ENCODE data around the gene SLC24A3.

The SLC24A3 gene

DNA sequence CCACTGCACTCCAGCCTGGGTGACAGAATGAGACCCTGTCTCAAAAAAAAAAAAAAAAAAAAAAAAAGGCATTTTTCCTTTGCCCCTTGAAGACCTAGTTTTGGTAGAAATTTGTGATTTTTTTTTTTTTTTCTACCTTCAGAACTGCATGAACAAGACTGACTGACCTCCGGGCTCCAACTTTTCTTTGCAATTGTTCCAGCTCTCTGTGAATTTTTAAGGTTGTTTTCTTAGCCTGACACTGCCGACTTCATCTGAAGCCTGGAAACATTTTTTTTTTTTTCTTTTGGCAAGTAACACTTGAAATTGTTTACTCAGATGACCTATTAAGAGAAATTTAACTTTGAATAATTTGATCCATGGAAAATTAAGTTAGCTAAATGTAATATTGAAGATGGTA, 73.0 kb downstream of the SLC24A3 start:
- Histone ChIP-seq H3K36me3 (ENCODE audit: control insufficient read depth, low read length) (no peaks in the 10 kb centered on the region), H4K20me1 (ENCODE audit: control insufficient read depth, insufficient read depth, low read depth, low read length) (no peaks in the 10 kb centered on the region), H3K27ac (ENCODE audit: low read depth, low read length) (no peak overlapping the region), H3K4me3 (ENCODE audit: low read length) (no peak overlapping the region), H3K9me2 (replicated peaks; ENCODE audit: control insufficient read depth, low read length) (no peaks in the 10 kb centered on the region), H3K4me1 (ENCODE audit: control insufficient read depth, low read length) (no peaks in the 10 kb centered on the region), H3K9me3 (ENCODE audit: control insufficient read depth, insufficient read depth, low read length) (no peaks in the 10 kb centered on the region), H3K27me3 (ENCODE audit: control insufficient read depth, low read length) (no peaks in the 10 kb centered on the region), H3K79me2 (ENCODE audit: control insufficient read depth, low read length) (no peaks in the 10 kb centered on the region), H3F3A (ENCODE audit: control insufficient read depth, insufficient read depth) (no peaks in the 10 kb centered on the region), H3K4me2 (ENCODE audit: low read length) (no peak overlapping the region)
- TF ChIP-seq EZH2phosphoT487 (IDR thresholded peaks at IDR 0.05; ENCODE audit: borderline replicate concordance, low read length), result no peak
- TF ChIP-seq, protein P1, sequence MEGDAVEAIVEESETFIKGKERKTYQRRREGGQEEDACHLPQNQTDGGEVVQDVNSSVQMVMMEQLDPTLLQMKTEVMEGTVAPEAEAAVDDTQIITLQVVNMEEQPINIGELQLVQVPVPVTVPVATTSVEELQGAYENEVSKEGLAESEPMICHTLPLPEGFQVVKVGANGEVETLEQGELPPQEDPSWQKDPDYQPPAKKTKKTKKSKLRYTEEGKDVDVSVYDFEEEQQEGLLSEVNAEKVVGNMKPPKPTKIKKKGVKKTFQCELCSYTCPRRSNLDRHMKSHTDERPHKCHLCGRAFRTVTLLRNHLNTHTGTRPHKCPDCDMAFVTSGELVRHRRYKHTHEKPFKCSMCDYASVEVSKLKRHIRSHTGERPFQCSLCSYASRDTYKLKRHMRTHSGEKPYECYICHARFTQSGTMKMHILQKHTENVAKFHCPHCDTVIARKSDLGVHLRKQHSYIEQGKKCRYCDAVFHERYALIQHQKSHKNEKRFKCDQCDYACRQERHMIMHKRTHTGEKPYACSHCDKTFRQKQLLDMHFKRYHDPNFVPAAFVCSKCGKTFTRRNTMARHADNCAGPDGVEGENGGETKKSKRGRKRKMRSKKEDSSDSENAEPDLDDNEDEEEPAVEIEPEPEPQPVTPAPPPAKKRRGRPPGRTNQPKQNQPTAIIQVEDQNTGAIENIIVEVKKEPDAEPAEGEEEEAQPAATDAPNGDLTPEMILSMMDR (IDR thresholded peaks at IDR 0.05; ENCODE audit: low read depth, low read length, poor library complexity, severe bottlenecking), result no peak

DNA sequence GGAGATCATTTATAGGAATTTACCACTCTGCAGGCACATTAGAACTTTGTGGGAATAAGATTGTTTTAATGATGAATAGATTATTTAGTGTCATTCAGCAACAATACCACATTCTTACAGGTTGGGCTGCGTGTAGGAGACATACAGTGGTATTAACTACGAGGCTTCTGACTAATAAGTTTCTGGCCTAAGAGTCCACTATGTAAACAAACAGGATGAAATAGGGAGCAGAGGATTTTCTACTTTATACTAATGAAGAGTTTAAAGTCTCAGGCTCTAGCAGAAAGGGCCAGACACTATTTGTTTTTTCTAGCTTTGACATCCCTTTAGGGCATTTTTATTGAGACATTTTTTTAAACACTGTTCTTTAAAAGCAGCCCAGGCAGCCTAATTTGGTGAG, 75.6 kb downstream of the SLC24A3 start:
- H3K36me3 ChIP-seq (ENCODE audit: control insufficient read depth, low read length), result no peaks in the 10 kb centered on the region
- no peak overlapping the region for H3K4me3 ChIP-seq (ENCODE audit: low read length)
- no peaks in the 10 kb centered on the region for H4K20me1 ChIP-seq (ENCODE audit: control insufficient read depth, insufficient read depth, low read depth, low read length)
- H3K27me3 ChIP-seq (ENCODE audit: control insufficient read depth, low read length), result no peaks in the 10 kb centered on the region
- no peak overlapping the region for H3K27ac ChIP-seq (ENCODE audit: low read depth, low read length)
- H3K4me2 ChIP-seq (ENCODE audit: low read length), result no peak overlapping the region
- no peaks in the 10 kb centered on the region for H3K9me3 ChIP-seq (ENCODE audit: control insufficient read depth, insufficient read depth, low read length)
- no peaks in the 10 kb centered on the region for H3K9me2 ChIP-seq (replicated peaks; ENCODE audit: control insufficient read depth, low read length)
- no peaks in the 10 kb centered on the region for H3K79me2 ChIP-seq (ENCODE audit: control insufficient read depth, low read length)
- TF ChIP-seq, protein P1 (IDR thresholded peaks at IDR 0.05; ENCODE audit: low read depth, low read length, poor library complexity, severe bottlenecking), result no peak
- no peak for TF ChIP-seq EZH2phosphoT487 (IDR thresholded peaks at IDR 0.05; ENCODE audit: borderline replicate concordance, low read length)
- no peaks in the 10 kb centered on the region for H3F3A ChIP-seq (ENCODE audit: control insufficient read depth, insufficient read depth)
- no peaks in the 10 kb centered on the region for H3K4me1 ChIP-seq (ENCODE audit: control insufficient read depth, low read length)

DNA sequence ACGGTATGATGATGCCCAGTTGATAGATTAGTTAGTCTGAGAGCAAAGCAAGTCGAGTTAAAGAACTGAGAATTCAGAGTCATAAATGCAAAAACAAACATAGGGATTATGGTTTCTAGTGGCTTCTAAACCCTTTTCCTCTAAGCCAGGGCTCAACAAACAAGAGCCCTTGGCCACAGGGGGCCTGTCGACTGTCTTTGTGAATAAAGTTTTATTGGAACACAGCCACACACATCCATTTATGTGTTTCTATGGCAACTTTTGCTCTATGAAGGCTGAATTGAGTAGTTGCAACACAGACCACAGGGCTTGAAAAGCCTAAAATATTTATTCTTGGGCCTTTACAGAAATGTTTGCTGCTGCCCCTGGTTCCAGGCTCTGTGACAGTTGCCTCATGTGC, 76.2 kb downstream of the SLC24A3 start:
- Histone ChIP-seq H3K36me3 (ENCODE audit: control insufficient read depth, low read length) (no peaks in the 10 kb centered on the region), H3K4me2 (ENCODE audit: low read length) (no peak overlapping the region), H3K27ac (ENCODE audit: low read depth, low read length) (no peak overlapping the region), H3K9me3 (ENCODE audit: control insufficient read depth, insufficient read depth, low read length) (no peaks in the 10 kb centered on the region), H3F3A (ENCODE audit: control insufficient read depth, insufficient read depth) (no peaks in the 10 kb centered on the region), H4K20me1 (ENCODE audit: control insufficient read depth, insufficient read depth, low read depth, low read length) (no peaks in the 10 kb centered on the region), H3K4me3 (ENCODE audit: low read length) (no peak overlapping the region), H3K4me1 (ENCODE audit: control insufficient read depth, low read length) (no peaks in the 10 kb centered on the region), H3K27me3 (ENCODE audit: control insufficient read depth, low read length) (no peaks in the 10 kb centered on the region), H3K9me2 (replicated peaks; ENCODE audit: control insufficient read depth, low read length) (no peaks in the 10 kb centered on the region), H3K79me2 (ENCODE audit: control insufficient read depth, low read length) (no peaks in the 10 kb centered on the region)
- TF ChIP-seq, protein P1 (IDR thresholded peaks at IDR 0.05; ENCODE audit: low read depth, low read length, poor library complexity, severe bottlenecking), result no peak
- no peak for TF ChIP-seq EZH2phosphoT487 (IDR thresholded peaks at IDR 0.05; ENCODE audit: borderline replicate concordance, low read length)

- Histone ChIP-seq H4K20me1 (ENCODE audit: control insufficient read depth, insufficient read depth, low read depth, low read length) (no peaks in the 10 kb centered on the region), H3K36me3 (ENCODE audit: control insufficient read depth, low read length) (no peaks in the 10 kb centered on the region), H3K27ac (ENCODE audit: low read depth, low read length) (no peak overlapping the region), H3F3A (ENCODE audit: control insufficient read depth, insufficient read depth) (no peaks in the 10 kb centered on the region), H3K27me3 (ENCODE audit: control insufficient read depth, low read length) (no peaks in the 10 kb centered on the region), H3K9me2 (replicated peaks; ENCODE audit: control insufficient read depth, low read length) (no peaks in the 10 kb centered on the region), H3K9me3 (ENCODE audit: control insufficient read depth, insufficient read depth, low read length) (no peaks in the 10 kb centered on the region), H3K4me2 (ENCODE audit: low read length) (no peak overlapping the region), H3K4me1 (ENCODE audit: control insufficient read depth, low read length) (no peaks in the 10 kb centered on the region), H3K79me2 (ENCODE audit: control insufficient read depth, low read length) (no peaks in the 10 kb centered on the region), H3K4me3 (ENCODE audit: low read length) (no peak overlapping the region)
- TF ChIP-seq, protein P1 (IDR thresholded peaks at IDR 0.05; ENCODE audit: low read depth, low read length, poor library complexity, severe bottlenecking), result no peak
- no peak for TF ChIP-seq EZH2phosphoT487 (IDR thresholded peaks at IDR 0.05; ENCODE audit: borderline replicate concordance, low read length)
These were observed 77.0 kb downstream of the SLC24A3 start for GRCh38 chr20:19289451-19289850.

Measured in DOHH2 (cell line).